ENCODE results near the gene OAS2. TPM values are rescaled to one million over a fixed set of nuclear protein-coding genes. Genes with fewer than 3 reads are reported as not detected.

OAS2 gene
- total and polyA plus RNA-seq, 2 of the 8 experiments (the other 6 are each of a cell fraction or from before 2014, with no cell fraction given), result 0.06 TPM; not detected in 1

- no peak overlapping the region for H4K8ac ChIP-seq (ENCODE audit: extremely low read depth, insufficient read depth, low read length)
- H2BK12ac ChIP-seq (ENCODE audit: low read depth, low read length), result no peak overlapping the region
- H2BK120ac ChIP-seq (replicated peaks; ENCODE audit: low read depth, low read length), result no peak overlapping the region
- no peak overlapping the region for H3K23ac ChIP-seq (ENCODE audit: insufficient read length)
- no peak overlapping the region for H3K27ac ChIP-seq (ENCODE audit: low read depth, low read length)
- WGBS, 2 experiments (ENCODE audit: extremely low coverage in 1 of 2, insufficient coverage in 1 of 2, insufficient read length in 1 of 2, insufficient replicate concordance in 2 of 2, low coverage in 1 of 2, low lambda C conversion rate in 2 of 2, missing lambda C conversion rate in 1 of 2), result 89% methylated on average over 5 of the region's 5 CpGs; no CpG with 5 or more reads in 1 of the 2 experiments
- no peak overlapping the region for H3K14ac ChIP-seq (ENCODE audit: insufficient read length)
- CTCF ChIA-PET (ENCODE audit: partially characterized antibody), result interaction anchor here (1.1 to 15.8 kb wide), 8 partner anchors 12 to 104 kb away, joined by 3 to 202 read pairs (median 36); partner anchors contain the start of gene OAS2
- FAIRE-seq (no peak), DNase-seq (ENCODE audit: low read depth in 1 of 2, low spot score in 2 of 2) (no peak)
- H3K23me2 ChIP-seq (ENCODE audit: low read depth, low read length), result no peaks in the 10 kb centered on the region; the same call in 1 of the 2 replicates
- no peaks in the 10 kb centered on the region for H3K79me2 ChIP-seq (ENCODE audit: control insufficient read depth in 1 of 2, insufficient read depth in 2 of 2, low read length in 2 of 2)
- no peaks in the 10 kb centered on the region for H4K20me1 ChIP-seq (replicated peaks in 1 of 2; ENCODE audit: control insufficient read depth in 1 of 2, insufficient read depth in 2 of 2, low read length in 2 of 2)
- no peak overlapping the region for H2BK15ac ChIP-seq (ENCODE audit: low read length)
- no peak overlapping the region for H3K4ac ChIP-seq (replicated peaks; ENCODE audit: insufficient read length, low read depth, low read length)
- POLR2A ChIA-PET (ENCODE audit: partially characterized antibody), result no interaction called here
- no peak overlapping the region for H3K4me2 ChIP-seq (ENCODE audit: insufficient read depth in 1 of 2, low read depth in 2 of 2, low read length in 2 of 2)
- no peaks in the 10 kb centered on the region for H3K79me1 ChIP-seq (ENCODE audit: low read depth, low read length)
- H4K5ac ChIP-seq (ENCODE audit: insufficient read length, low read depth, low read length), result no peak overlapping the region
- no peak overlapping the region for H2BK20ac ChIP-seq (ENCODE audit: low read length)
- H3K18ac ChIP-seq (ENCODE audit: extremely low read depth, low read length), result no peak overlapping the region
- peaks cover 0 to 2% (median 0%) of the 10 kb centered on the region in 4 experiments; a peak in 1 of 7 replicates for H3K4me1 ChIP-seq (replicated peaks in 1 of 4; ENCODE audit: control insufficient read depth in 3 of 4, insufficient read depth in 4 of 4, low read length in 3 of 4)
- no peak overlapping the region for H4K91ac ChIP-seq (replicated peaks; ENCODE audit: insufficient read length, low read length)
- no peak overlapping the region for H2AK5ac ChIP-seq (ENCODE audit: low read depth, low read length)
- H2AFZ ChIP-seq (ENCODE audit: low read length), result no peak overlapping the region
- H3K9ac ChIP-seq (replicated peaks in 1 of 4; ENCODE audit: extremely low read depth in 1 of 4, low read depth in 3 of 4, low read length in 3 of 4), result no peak overlapping the region
- no peaks in the 10 kb centered on the region for H3K36me3 ChIP-seq (ENCODE audit: control insufficient read depth in 2 of 4, insufficient read depth in 4 of 4, low read length in 3 of 4)
- no peaks in the 10 kb centered on the region for H3K27me3 ChIP-seq (replicated peaks in 1 of 4; ENCODE audit: control insufficient read depth in 3 of 4, extremely low read depth in 1 of 4, insufficient read depth in 3 of 4, low read length in 3 of 4)
- no peak overlapping the region for H2BK5ac ChIP-seq (ENCODE audit: low read depth, low read length)
- TF ChIP-seq NRF1 (IDR thresholded peaks at IDR 0.05; ENCODE audit: low read depth, low read length), result no peak
- TF ChIP-seq, protein P1, sequence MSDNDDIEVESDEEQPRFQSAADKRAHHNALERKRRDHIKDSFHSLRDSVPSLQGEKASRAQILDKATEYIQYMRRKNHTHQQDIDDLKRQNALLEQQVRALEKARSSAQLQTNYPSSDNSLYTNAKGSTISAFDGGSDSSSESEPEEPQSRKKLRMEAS (IDR thresholded peaks at IDR 0.05), result no peak
- TF ChIP-seq EGR1 (IDR thresholded peaks at IDR 0.05; ENCODE audit: borderline replicate concordance, low read depth, low read length), result no peak
- no peak for TF ChIP-seq YY1 (IDR thresholded peaks at IDR 0.05; ENCODE audit: low read depth, low read length)
- TF ChIP-seq ZNF274 (IDR thresholded peaks at IDR 0.05; ENCODE audit: borderline replicate concordance, extremely low read depth, low read length), result no peak
- TF ChIP-seq TCF12 (IDR thresholded peaks at IDR 0.05; ENCODE audit: low read depth, low read length), result no peak
- no peak for TF ChIP-seq NANOG (IDR thresholded peaks at IDR 0.05; ENCODE audit: insufficient read depth, low read depth, low read length, poor library complexity, severe bottlenecking)
- TF ChIP-seq BCL11A (IDR thresholded peaks at IDR 0.05; ENCODE audit: low read depth in 2 of 2, low read length in 2 of 2), result no peak
- TF ChIP-seq JUND (IDR thresholded peaks at IDR 0.05; ENCODE audit: low read length), result no peak
- H3K9me3 ChIP-seq (ENCODE audit: insufficient read depth in 2 of 2, low read depth in 1 of 2, low read length in 1 of 2), result 0 out of 4 replicates have a peak, but pooled peaks cover 0 to 3% of the 10 kb centered on the region in 2 experiments
- no peak overlapping the region for H3K4me3 ChIP-seq (ENCODE audit: extremely low read depth in 1 of 4, insufficient read depth in 2 of 4, low read depth in 3 of 4, low read length in 4 of 4)
- H3K56ac ChIP-seq (replicated peaks; ENCODE audit: insufficient read length, low read depth, low read length), result no peak overlapping the region
Measured at GRCh38 chr12:112995008-112995407, 16.7 kb downstream of the OAS2 start.
